Coronary artery (tissue), 2 donors: ENCODE measurements around the gene GALP.

Experiments
- DNase-seq: peaks from one replicate; pipeline ENCODE4 v3.0.0-alpha.2; 2017; ENCODE audit warnings: low spot score
- H3K27ac ChIP-seq, 2 donors: fragments of 200-600 bp; sonication (generic); one replicate each; pipeline ENCODE4 v1.5.1; 2016 to 2019
- H3K4me3 ChIP-seq: fragments of 200-600 bp; sonication (generic); 2 replicates; pipeline ENCODE4 v1.5.1; 2016; ENCODE audit warnings: mild to moderate bottlenecking, moderate library complexity
- TF ChIP-seq, protein P1 (sequence below): fragments of 200-600 bp; sonication (generic); IDR thresholded peaks from one replicate; pipeline ENCODE4 v1.5.1; 2019; ENCODE audit warnings: antibody characterized with exemption

GALP gene

DNA sequence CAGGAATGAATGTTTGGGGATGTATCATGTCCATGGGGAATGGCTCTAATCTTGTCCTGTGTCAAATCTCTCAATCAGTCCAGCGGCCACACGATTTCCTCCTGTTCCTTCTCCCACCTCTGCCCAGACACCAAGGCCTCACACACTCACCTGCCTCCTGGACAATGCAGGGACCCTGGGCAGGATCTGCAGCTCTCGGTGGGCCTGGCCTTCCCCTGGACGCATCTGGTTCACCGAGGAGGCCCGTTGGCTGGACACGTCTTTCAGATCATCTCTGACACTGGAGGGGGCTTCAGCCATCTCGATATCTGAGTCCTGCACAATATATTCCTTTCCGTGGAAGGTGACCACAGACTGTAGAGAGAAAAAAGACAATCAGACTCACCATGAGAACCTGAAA, 47.7 kb downstream of the GALP start:
- TF ChIP-seq, protein P1, sequence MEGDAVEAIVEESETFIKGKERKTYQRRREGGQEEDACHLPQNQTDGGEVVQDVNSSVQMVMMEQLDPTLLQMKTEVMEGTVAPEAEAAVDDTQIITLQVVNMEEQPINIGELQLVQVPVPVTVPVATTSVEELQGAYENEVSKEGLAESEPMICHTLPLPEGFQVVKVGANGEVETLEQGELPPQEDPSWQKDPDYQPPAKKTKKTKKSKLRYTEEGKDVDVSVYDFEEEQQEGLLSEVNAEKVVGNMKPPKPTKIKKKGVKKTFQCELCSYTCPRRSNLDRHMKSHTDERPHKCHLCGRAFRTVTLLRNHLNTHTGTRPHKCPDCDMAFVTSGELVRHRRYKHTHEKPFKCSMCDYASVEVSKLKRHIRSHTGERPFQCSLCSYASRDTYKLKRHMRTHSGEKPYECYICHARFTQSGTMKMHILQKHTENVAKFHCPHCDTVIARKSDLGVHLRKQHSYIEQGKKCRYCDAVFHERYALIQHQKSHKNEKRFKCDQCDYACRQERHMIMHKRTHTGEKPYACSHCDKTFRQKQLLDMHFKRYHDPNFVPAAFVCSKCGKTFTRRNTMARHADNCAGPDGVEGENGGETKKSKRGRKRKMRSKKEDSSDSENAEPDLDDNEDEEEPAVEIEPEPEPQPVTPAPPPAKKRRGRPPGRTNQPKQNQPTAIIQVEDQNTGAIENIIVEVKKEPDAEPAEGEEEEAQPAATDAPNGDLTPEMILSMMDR: no peak
- no peak overlapping the region for H3K27ac ChIP-seq
- no peak overlapping the region for H3K4me3 ChIP-seq
- DNase-seq: no peak
